BJ (cell line): ENCODE measurements around the gene ADAMTS17. TPM values are rescaled to one million over a fixed set of nuclear protein-coding genes. Genes with fewer than 3 reads are reported as not detected.

ENCODE experiments used
- CTCF ChIA-PET: fragments of 350-600 bp; formaldehyde crosslinking; extraction: SDS; loops from one replicate; lab custom pipeline; 2021; ENCODE audit warnings: antibody characterized with exemption, inconsistent platforms; lab: Yijun Ruan, JAX
- POLR2A ChIA-PET: fragments of 300-600 bp; sonication (Branson Sonifier 250); formaldehyde crosslinking; extraction: SDS; loops from one replicate; lab custom pipeline; 2021; ENCODE audit warnings: antibody characterized with exemption; lab: Charles Lee
- DNase-seq: peaks from one replicate; pipeline ENCODE4 v3.0.0-alpha.2; 2011; ENCODE audit warnings: low read depth
- H3K27me3 ChIP-seq: 2 replicates; pipeline ENCODE4 v1.6.0; 2011; ENCODE audit warnings: low read length; ENCODE audit not compliant: control insufficient read depth, insufficient read depth
- H3K36me3 ChIP-seq: 2 replicates; pipeline ENCODE4 v1.5.1; 2011; ENCODE audit warnings: low read length; ENCODE audit not compliant: control insufficient read depth, insufficient read depth
- H3K4me3 ChIP-seq: 2 replicates; pipeline ENCODE4 v1.5.1; 2011; ENCODE audit warnings: low read depth, mild to moderate bottlenecking, control low read depth, low read length
- CTCF ChIP-seq: IDR thresholded peaks from 2 replicates; pipeline ENCODE4 v1.5.1; 2011; ENCODE audit warnings: low read depth, mild to moderate bottlenecking, control low read depth, inconsistent platforms, low read length, moderate library complexity; ENCODE audit not compliant: insufficient read depth
- polyA plus RNA-seq: library from polyadenylated mRNA; depleted of rRNA; stranded (reverse); fragments of >200 nt; gene quantifications from 2 replicates; pipeline ENCODE4 v1.2.3, GENCODE V29; 2011

ADAMTS17 gene
- polyA plus RNA-seq, 1 experiment, result not detected

DNA sequence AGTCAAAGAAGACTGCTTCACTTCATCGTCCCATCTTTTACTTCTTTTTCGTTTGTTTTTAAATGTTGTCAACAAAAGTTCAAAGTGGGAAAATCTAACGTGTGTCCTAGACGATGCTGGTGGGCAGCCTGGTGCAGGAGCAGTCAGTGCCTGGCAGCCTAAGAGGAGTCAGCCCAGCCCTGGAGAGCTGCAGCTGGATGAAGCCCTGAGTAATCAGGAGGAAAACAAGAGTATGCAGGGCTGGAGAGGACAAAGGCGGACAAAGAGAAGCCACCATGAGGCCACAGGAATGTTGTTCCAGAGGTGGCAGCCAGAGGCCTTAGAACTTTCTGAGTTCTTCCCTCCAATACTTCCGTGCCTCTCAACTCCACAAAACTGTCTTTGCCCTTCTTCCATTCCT, 5.7 kb downstream of the ADAMTS17 start:
- no peak for DNase-seq
- ChIA-PET CTCF (interaction anchor here (5.3 kb wide), 1 partner anchor 14 kb away, joined by 25 read pairs; no protein-coding TSS in a partner anchor), POLR2A (no interaction called here)
- no peak overlapping the region for H3K4me3 ChIP-seq
- TF ChIP-seq CTCF, result no peak
- H3K36me3 ChIP-seq, result no peaks in the 10 kb centered on the region
- peaks cover 2% of the 10 kb centered on the region; the same call in 1 of the 2 replicates for H3K27me3 ChIP-seq

DNA sequence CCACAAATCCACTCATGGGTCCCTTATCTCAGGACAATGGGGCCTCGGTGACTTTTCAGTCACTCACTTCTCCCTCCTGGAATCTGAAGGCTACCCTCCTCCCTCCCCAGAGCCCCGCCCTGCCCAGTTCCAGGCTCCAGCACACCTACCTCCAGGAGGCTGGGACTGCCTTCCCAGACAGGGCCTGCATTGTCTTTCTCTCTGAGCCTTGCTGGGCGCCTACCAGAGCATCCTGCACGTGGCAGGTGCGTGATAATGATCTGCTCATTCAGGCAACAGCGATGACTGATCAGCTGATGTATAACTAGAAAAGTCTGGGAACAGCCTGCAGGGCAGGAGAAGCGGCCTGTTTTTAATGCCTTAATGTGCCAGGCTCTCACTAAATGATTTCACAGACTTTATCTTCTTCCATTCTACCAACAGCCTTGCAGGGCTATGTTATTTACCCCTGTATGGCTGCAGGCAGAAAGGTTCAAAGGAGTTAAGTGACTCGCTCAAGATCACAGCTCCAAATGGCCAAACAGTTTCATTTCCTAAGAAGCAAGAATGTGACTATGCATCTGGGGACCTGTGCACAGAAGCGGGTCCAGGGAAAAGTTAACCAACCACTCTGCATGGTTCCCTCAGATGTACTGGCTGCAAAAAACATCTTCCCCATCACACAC, 6.3 kb downstream of the ADAMTS17 start:
- POLR2A ChIA-PET, result no interaction called here
- CTCF ChIA-PET, result interaction anchor here (5.3 kb wide), 1 partner anchor 15 kb away, joined by 25 read pairs; no protein-coding TSS in a partner anchor

DNA sequence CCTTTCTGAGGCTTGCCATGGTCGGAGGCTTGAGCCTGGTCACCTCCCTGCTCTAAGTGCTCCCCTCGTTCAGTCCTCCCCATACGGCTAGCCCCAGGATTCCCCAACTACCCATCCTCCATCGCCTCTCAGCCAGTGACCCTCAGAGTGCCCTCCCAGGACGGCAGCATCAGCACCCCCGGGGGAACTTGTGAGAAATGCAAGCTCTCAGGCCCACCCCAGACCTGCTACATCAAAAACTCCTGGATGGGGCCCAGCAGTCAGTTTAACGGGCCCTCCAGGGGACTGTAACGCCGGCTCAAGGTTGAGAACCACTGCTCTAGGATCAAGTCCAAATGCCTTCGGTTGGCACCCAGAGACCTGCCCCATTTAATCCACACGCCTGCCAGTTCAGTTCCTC, 6.9 kb downstream of the ADAMTS17 start:
- TF ChIP-seq CTCF, result no peak
- Histone ChIP-seq H3K27me3 (no peaks in the 10 kb centered on the region), H3K36me3 (no peaks in the 10 kb centered on the region), H3K4me3 (no peak overlapping the region)
- ChIA-PET POLR2A (no interaction called here), CTCF (no interaction called here)
- no peak for DNase-seq

More for the DNA sequence above, 6.3 kb downstream of the ADAMTS17 start:
- no peaks in the 10 kb centered on the region for H3K36me3 ChIP-seq
- no peak for DNase-seq
- peaks cover 1% of the 10 kb centered on the region; the same call in 1 of the 2 replicates for H3K27me3 ChIP-seq
- H3K4me3 ChIP-seq, result no peak overlapping the region
- TF ChIP-seq CTCF, result no peak

DNA sequence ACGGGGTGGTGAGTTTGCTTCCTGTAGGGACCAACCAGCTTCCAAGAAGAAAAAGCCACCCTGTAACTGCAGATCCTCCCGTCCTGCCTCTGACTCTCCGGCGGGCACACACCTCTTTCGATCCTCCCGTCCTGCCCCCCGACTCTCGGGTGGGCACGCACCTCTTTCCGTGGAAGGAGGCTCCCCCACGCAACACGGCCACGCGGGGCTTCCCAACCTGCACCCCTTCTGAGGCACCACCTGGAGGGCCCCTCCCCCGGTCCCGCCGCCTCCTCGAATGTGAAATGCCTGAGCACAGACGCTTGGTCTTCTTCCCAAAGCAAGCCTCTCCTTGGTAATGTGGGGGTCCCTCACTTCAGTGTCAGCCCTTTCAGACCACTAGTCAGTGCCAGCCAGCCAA, 7.3 kb downstream of the ADAMTS17 start:
- POLR2A ChIA-PET, result no interaction called here
- Histone ChIP-seq H3K27me3 (no peaks in the 10 kb centered on the region), H3K36me3 (no peaks in the 10 kb centered on the region), H3K4me3 (no peak overlapping the region)
- DNase-seq, result no peak
- CTCF ChIA-PET, result no interaction called here
- TF ChIP-seq CTCF, result no peak

DNA sequence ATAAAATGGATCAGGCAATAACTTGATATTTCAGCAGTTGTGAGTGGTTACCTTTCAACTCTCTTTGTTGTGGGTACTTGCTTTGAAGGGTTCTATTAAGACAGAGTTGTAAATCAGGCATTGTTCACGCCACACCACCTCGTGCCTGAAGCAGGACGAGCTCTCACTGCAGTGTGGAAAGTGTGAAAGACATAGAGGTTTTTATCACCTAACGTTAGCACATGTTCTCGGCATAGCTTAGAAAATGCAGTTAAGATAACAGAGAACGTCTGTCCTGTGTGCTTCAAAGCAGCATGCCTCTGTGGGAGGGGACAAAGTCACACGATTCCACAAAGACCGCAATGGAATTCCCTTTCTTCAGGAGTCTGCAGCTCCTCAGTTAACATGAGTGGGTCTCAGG, 7.8 kb downstream of the ADAMTS17 start:
- no peak for TF ChIP-seq CTCF
- no peak for DNase-seq
- H3K36me3 ChIP-seq, result no peaks in the 10 kb centered on the region
- CTCF ChIA-PET, result no interaction called here
- H3K27me3 ChIP-seq, result no peaks in the 10 kb centered on the region
- POLR2A ChIA-PET, result no interaction called here
- H3K4me3 ChIP-seq, result no peak overlapping the region
